HG03432 (cell line): ENCODE results near the gene HSDL1.

Experiments
- ATAC-seq: cut with Tn5 transposase; IDR thresholded peaks from one replicate; pipeline ENCODE4 v1.9.1; 2021; ENCODE audit warnings: mild to moderate bottlenecking, moderate library complexity; ENCODE audit not compliant: unreplicated experiment

HSDL1 gene

DNA sequence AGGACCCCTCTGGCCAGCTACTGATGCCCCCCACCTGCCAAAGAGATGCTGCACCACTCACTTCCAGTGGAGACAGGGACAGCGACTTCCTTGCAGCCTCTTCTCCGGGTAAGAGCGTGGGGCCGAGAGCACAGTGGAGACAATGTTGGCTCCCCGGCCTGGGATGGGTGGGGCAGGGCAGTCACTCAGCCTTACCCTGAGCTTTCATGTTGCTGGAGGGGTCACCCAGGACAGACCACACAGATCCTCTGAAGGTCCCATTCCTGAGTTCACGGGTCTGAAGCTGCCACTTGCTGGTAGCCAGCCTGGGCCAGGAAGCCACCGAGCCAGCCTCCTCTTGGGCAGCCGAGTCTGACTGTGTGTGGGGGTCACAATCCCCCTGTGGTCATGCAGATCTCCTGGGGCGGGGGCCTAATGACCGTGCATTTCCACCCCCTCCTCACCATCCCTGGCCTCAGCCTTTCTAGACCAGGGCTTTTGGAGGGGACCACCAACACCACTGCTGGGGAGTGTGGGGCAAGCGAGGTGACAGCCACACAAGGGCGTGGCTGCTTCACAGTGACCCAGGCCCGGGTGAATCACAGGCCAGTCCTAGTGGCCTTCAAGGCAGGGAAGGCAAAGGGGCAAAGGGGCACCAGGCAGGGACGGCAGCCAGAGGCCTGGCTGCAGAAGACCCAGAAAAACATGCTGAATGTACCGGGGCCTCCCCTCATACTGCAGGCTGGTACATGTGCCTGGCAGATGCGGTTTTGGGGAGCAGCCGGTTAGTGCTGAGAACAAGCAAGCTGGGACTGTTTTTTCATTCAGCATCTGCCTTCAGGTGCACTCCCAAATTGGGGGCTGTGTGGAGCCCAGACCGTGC lies 31.4 kb upstream of the HSDL1 start:
- ATAC-seq, result no peak

DNA sequence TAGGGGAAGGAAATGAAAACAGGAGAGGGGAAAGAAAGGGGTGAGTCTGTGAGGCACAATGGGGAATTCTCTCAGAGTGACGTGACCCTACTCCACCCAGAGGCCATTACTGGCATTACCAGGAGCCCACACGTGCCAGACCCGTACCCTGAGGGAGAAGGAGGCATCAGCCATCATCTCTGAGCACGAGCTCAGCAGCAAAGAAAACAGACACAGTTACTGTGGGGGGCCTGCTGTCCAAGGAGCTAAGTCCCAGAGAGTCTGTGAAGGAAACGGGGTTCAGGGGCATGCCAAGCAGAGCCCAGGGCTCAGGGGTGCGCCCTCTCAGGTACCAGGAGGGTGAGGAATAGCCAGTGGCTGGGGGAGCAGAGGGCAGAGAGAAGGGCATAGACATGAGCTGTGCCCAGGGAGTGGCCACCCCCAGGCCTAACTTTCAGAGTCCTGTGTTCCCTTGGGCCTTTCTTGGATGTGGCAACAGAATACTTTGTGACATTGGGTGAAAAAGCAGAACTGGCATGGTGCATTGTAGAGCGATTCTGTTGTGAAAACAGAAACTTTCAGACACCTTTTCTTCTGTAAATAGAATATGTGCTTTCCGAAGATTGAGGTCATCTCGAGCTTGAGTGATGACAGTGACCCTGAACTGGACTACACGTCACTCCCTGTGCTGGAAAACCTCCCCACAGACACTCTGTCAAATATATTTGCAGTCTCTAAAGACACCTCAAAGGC lies 30.5 kb upstream of the HSDL1 start:
- ATAC-seq, result peak; percentile 87

DNA sequence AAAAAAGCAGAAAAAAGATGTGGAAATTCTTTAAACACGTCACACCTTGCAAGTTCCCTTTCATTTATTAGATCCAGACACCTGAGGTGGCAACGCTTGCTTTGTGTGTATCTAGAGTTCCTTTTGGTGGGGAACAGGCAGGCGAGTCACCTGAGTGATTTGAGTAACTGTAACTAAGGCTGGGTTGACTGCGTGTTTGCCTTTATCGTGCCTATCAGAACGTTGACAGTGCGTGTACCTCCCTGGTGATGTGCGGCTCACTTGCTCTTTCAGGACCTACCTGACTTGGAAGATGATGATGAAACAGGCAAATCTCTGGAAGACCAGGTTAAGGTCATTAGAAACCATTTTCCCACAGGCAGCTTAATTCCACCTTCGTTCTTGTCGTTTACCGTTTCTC lies 29.4 kb upstream of the HSDL1 start:
- ATAC-seq, result no peak

DNA sequence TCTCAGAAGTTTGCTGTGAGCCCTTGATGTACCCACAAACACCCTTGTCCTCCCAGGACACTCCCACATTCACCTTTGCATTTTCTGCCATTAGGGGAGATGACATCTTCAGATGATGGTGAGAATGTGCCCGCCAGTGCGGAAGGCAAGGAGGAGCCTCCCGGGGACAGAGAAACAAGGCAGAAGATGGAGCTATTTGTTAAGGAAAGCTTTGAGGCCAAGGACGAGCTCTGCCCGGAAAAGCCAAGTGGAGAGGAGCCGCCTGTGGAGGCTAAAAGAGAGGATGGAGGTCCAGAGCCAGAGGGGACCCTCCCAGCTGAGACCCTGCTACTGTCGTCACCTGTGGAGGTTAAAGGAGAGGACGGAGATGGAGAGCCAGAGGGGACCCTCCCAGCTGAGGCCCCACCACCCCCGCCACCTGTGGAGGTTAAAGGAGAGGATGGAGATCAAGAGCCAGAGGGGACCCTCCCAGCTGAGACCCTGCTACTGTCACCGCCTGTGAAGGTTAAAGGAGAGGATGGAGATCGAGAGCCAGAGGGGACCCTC lies 24.9 kb upstream of the HSDL1 start:
- ATAC-seq, result no peak

DNA sequence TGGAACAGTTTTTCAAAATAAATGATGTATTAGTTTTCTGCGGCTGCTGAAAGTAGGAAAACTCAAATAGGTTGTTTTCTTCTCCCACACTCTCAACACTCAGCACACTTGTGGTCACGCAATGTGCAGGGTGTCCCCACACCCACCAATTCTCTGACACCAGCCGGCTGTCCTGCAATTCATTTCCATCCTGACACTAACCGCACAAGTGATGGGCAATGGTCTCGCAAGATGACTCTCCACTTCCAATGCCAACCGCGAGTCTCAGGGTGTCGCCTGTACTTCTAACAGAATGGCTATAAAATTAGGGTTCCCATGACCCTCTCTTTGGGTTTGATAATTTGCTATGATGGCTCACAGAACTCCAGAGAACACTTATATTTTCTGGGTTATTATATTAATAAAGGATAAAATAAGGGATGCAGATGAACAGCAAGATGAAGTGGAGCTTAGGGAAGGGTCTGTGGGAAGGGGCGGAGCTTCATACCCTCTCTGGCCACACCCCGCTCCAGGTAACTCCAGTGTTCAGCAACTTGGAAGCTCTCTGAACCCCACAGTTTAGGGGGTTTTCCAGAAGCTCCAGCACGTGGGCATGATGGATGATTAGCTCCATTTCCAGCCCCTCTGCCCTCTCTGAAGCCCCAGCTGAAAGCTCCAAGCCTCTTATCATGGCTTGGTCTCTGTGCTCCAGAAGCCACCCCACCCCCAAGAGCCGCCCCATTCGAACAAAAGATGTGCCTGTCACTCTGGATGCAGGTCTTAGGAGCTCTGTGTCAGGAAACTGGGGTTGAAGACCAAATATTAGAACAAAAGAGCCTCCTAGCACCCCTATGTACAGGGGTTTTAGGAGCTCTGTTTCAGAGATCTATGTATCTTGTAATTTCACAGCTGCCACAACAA lies 22.1 kb upstream of the HSDL1 start:
- ATAC-seq, result no peak

DNA sequence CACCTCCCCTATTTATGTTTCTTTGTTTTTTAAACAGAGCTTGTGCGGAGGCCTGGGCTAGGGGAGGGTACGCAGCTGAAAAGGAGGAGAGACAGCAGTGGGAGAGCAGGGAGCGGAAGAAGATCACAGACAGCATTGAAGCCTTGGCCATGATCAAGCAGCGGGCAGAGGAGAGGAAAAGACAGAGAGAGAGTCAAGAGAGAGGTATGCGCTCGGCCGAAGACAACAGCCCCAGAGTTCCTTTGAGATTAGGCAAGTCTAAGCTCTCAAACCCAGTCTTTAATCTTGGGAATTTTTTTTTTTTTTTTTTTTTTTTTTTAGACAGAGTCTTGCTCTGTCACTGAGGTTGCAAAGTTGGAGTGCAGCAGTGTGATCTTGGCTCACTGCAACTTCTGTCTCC lies 20.8 kb upstream of the HSDL1 start:
- no peak for ATAC-seq

DNA sequence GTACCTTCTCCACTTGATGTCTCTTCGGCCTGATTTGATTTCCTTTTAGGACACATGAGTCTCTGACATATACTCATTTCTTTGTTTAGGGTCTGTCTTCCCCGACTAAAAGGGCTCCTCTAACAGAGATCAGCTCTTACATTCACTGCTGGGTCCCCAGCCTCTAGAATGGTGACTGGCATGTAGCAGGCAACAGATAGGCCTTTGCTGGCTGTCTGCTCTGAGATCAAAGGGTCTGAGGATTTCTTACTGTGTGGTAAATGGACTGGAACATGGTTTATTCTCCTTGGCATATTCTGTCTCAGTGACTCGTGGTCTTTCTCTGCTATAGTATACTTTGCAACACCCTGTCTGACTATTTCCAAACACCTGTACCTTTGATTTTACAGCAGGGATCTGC lies 16.8 kb upstream of the HSDL1 start:
- ATAC-seq, result no peak

DNA sequence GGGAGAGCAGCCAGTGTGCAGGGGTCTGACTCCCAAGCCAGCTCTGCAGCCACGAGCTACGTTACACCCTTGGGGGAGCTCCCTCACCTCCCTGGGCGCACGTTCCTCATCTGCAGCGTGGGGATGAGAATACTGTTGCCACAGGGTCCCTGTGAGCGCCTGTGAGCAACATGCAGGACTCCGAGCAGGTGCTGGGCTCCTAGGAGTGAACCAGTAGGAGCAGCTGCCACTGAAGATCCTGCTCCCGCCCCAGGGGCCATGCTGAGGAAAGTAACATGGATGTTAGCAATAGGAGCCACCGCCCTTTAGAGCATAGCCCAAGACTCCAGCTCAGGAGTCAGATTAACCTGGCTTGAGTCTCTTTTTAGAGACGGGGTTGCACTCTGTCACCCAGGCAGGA lies 16.1 kb upstream of the HSDL1 start:
- no peak for ATAC-seq

DNA sequence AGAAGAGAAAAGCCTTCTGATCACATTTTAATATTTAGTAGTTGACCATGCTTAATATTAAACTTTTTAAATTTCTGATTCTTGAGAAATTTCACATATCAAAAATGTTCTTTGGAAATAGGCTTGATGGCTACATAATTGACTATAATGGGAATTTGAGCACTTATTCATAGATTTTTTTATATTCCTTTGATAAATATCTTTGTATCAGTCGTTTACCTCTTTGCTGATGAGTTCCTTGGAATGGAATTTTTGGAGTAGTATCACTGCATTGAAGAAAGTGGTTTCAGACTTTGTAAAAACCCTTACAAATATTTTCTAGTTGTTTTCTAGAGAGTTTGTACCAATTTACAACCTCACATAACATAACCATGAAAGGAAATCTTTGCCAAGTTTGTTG lies 14.8 kb upstream of the HSDL1 start:
- ATAC-seq, result no peak

DNA sequence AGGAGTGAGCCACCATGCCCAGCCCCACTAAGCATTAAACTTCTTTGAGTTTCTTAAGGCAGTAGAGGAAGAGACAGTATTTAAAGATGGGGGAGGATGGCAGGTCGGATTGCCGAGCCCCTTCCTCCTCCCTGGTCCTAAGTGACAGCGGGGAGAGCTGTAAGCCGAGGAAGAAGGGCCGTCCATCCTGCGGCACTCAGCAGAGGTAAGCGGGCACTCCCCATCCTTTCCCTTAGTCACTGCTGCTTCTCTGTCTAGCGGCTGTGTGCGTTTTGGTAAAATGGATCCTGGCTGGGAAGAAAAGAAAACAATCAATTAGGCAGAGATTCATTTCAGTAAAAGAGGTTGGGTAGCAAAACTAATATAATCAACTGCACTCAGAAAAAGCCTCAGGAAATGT lies 14.0 kb upstream of the HSDL1 start:
- ATAC-seq, result no peak

DNA sequence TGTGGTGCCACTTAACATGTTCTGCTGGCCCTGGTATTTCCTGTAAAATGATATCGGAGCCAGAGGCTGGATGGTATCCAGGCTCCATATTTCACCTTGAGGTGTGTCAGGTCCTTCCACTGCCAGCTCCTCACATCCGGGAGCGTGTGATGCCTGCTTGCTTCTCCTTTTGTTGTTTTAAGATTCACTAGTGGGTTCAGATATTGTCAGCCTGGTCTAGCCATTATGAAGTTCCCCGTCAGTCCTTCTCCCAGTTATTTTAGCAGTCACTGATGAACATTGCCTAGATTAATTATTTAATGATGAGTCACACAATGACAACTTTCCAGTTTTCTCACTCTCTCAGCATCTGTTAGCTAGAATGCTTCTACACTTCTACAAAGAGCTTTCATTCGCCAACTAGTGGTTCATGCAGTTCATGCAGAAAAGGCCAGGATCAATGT lies 11.4 kb upstream of the HSDL1 start:
- ATAC-seq, result no peak

DNA sequence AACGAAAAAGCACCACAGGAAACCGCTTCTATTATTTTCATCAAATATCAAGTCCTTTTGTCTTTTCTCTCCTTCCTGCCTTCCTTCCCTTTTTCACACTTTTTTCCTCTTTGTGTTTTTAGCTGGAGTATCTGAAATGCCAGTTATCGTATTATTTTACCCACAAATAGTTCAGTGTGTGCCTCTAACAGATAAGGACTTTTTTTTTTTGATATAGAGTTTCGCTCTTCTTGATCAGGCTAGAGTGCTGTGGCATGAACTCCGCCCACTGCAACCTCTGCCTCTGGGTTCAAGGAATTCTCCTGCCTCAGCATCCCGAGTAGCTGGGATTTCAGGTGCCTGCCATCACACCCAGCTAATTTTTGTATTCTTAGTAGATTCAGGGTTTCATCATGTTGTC lies 10.8 kb upstream of the HSDL1 start:
- no peak for ATAC-seq

DNA sequence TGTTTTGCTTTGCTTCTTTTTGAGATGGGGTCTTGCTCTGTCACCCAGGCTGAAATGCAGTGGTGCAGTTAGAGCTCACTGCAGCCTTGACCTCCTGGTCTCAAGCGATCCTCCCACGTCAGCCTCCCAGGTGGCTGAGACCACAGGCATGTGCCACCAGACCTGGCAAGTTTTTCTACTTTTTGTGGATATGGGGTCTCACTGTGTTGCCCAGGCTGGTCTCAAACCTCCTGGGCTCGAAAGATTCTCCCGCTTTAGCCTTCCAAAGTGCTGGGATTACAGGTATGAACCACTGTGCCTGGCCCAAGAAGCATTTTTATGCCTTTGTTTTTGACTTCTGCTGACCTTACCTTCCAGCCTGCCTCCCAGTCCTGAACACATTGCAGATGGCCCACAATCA lies 10.2 kb upstream of the HSDL1 start:
- ATAC-seq, result no peak

DNA sequence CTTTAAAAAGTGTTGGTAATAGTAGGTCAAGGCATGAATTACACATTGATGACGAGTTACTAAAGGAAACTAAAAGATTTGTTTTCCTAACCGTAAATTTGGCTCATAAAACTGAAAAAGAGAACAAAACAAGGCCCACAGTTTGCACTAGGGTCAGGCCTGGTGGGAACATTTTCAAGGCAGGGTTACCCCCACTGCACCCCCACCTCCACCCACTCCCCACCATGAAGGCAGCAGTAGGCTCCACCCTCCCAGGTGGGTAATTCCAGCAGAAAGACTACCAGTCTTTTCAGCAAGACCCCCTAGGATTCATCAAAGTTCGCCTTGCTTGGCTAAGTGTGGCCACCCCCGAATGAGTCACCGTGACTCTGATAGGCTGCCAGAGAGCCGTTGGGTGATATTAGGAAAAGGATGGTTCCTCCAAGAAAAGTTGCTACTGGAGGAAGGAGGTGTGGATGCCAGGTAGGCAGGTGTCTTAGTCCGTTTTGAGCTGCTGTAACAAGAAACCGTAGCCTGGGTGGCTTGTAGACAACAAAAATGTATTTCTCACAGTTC lies 8.8 kb upstream of the HSDL1 start:
- ATAC-seq, result no peak

DNA sequence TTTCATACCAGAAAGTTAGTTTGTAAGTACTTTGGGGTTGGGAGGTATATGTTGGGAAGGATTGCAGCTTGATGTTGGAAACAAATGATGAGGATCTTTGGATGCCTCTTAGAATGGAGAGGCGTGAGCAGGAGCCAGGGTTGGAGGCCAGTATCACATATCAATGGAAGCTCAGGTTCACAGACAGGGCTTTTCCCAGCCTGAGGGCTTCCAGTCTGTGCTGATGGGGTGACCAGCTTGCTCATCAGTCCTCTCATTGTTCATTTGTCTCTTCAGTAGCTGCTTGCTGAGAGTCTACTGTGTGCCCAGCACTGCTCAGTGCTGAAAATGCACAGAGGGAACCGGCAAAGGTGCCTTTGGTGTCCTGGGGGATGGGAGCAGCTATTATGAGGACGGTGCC lies 5.9 kb upstream of the HSDL1 start:
- no peak for ATAC-seq

DNA sequence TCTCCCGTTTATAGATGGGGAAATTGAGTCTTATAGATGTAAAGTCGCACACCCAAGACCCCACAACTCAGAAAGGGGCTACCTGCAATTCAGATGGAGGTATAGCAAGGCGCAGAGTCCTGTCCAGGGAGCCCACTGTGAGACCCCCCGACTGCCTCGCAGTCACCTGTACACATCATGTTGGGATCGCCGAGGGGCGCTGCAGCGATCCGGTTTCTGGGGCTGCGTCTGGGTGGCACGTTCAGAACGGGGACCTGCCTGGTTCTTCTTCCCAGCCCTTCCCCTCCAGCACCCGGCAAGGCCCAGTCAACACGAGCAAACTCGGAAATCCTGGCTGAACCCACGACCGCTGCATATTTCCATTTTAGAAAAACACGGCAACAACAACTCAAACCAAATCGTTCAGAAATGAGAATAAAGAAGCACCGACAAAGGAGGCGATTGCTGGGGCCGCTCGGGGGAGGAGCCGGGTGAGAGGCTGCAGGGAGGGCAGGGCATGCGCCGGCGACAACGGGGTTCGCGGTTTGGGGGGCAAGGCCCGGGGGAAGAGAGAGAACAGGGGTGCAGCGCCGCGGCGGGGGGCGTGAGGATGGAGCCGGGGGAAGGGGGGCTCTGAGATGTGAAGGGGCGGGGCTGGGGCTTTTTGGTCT lies 643 bp downstream of the HSDL1 start:
- ATAC-seq, result peak; percentile 26

DNA sequence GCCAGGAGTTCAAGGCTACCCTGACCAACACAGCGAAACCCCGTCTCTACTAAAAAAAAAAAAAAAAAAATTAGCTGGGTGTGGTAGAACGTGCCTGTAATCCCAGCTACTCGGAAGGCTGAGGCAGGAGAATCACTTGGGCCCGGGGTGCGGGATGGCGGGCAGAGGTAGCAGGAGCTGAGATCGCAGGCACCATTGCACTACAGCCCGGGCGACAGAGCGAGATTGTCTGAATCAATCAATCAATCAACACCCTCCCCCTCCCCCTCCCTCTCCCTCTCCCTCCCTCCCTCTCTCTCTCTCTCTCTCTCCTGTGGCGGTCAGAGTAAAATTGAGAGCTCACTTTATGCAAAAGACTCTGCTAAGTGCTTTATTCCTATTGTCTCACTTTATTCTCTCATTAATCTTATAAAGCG lies 1.2 kb downstream of the HSDL1 start:
- no peak for ATAC-seq

DNA sequence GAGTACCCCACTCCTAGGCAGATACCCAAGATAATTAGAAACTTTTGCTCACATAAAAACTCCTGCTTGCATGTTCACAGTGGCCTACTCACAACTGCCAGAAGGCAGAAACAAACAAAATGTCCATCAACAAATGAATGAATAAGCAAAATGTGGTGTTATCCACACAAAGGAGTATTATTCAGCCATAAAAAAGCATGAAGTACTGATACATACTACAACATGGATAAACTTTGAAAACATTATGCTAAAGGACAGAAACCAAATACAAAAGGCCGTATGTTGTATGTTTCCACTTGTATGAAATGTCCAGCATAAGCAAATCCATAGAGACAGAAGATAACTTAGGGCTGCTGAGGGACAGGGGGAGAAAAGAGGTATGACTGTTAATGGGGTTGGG lies 1.9 kb downstream of the HSDL1 start:
- ATAC-seq, result no peak

DNA sequence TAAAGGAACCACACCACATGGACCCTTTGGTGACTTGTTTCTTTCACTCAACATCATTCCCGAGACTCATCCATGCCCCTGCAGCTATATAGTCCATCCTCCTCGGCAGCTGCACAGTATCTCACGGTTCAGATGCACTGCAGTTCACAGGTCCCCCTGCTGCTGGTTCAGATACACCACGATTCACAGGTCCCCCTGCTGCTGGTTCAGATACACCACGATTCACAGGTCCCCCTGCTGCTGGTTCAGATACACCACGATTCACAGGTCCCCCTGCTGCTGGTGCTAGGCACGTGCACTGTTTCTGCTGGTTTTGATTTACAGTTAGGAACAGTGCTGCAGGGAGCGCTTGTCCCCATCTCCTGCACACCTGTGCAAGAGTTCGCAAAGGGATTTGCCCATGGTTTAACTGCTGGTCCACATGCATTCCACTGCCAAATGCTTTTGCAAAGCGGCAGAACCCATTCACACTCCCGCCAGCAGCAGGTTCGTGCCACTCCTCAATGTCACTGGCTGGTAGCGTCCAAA lies 3.8 kb downstream of the HSDL1 start:
- ATAC-seq, result no peak
